Endodermal cell (in vitro differentiated cells): ENCODE results near the gene SGTB. TPM values are rescaled to one million over a fixed set of nuclear protein-coding genes. Genes with fewer than 3 reads are reported as not detected.
A peak's percentile ranks its signal among the peaks of the same experiment; 100 is the strongest.

Experiments
- DNase-seq: peaks from one replicate; pipeline ENCODE4 v3.0.0-alpha.2; 2017
- H3K27ac ChIP-seq: 2 replicates; pipeline ENCODE4 v1.5.1; 2013; ENCODE audit warnings: mild to moderate bottlenecking, low read depth, low read length, moderate library complexity
- H3K27me3 ChIP-seq: 2 replicates; pipeline ENCODE4 v1.6.1; 2013; ENCODE audit warnings: mild to moderate bottlenecking, low read length, moderate library complexity; ENCODE audit not compliant: insufficient read depth, control insufficient read depth, poor library complexity, severe bottlenecking
- H3K36me3 ChIP-seq: 2 replicates; pipeline ENCODE4 v1.7.0; 2013; ENCODE audit warnings: mild to moderate bottlenecking, low read length, moderate library complexity; ENCODE audit not compliant: control insufficient read depth, insufficient read depth
- H3K4me1 ChIP-seq: one replicate; pipeline ENCODE4 v1.7.0; 2013; ENCODE audit warnings: low read length; ENCODE audit not compliant: control insufficient read depth, insufficient read depth
- H3K4me3 ChIP-seq: 2 replicates; pipeline ENCODE4 v1.5.1; 2013; ENCODE audit warnings: mild to moderate bottlenecking, low read length, moderate library complexity
- H3K9ac ChIP-seq: 2 replicates; pipeline ENCODE4 v1.6.1; 2013; ENCODE audit warnings: mild to moderate bottlenecking, low read length, moderate library complexity; ENCODE audit not compliant: poor library complexity, severe bottlenecking; ENCODE audit errors: extremely low read depth
- H3K9me3 ChIP-seq: 2 replicates; pipeline ENCODE4 v1.6.1; 2013; ENCODE audit warnings: mild to moderate bottlenecking, low read length, moderate library complexity; ENCODE audit not compliant: control insufficient read depth
- H3K27ac Mint-ChIP-seq: 2 replicates; pipeline ENCODE4 v1.8.0; 2020; ENCODE audit warnings: mixed read lengths
- H3K27me3 Mint-ChIP-seq: 2 replicates; pipeline ENCODE4 v1.8.0; 2021; ENCODE audit warnings: mild to moderate bottlenecking, mixed read lengths; ENCODE audit not compliant: insufficient read depth
- H3K36me3 Mint-ChIP-seq: 2 replicates; pipeline ENCODE4 v1.8.0; 2020; ENCODE audit warnings: low read depth, mixed read lengths
- H3K4me1 Mint-ChIP-seq: 2 replicates; pipeline ENCODE4 v1.8.0; 2020; ENCODE audit warnings: mixed read lengths
- H3K4me3 Mint-ChIP-seq: 2 replicates; pipeline ENCODE4 v1.8.0; 2020; ENCODE audit warnings: mild to moderate bottlenecking, moderate library complexity, mixed read lengths
- H3K9me3 Mint-ChIP-seq: 2 replicates; pipeline ENCODE4 v1.8.0; 2020; ENCODE audit warnings: mild to moderate bottlenecking, mixed read lengths
- CTCF ChIP-seq: fragments of 200-600 bp; sonication (generic); conservative IDR thresholded peaks from 2 replicates; pipeline ENCODE4 v1.5.0; 2021; ENCODE audit warnings: antibody characterized with exemption, mild to moderate bottlenecking
- WGBS, 2 experiments: methylation state at CpG; one replicate each; pipeline versions ENCODE4 v1.1.5 to v1.1.7; 2013; ENCODE audit warnings: missing lambda C conversion rate in 2 of 2, mixed read lengths in 1 of 2; ENCODE audit not compliant: insufficient coverage in 1 of 2, insufficient read length in 1 of 2; 5-methylcytosine and 5-hydroxymethylcytosine counted together
- total RNA-seq, 2 donors: library from RNA; stranded (reverse); fragmentation: NEBNext Ultra II Directional in 1 of 2; extraction: Animal tissue kit (Norgen Biotek cat#: 25700) in 1 of 2; gene quantifications; 2 replicates in 1 of 2; 3 replicates in 1 of 2; pipeline ENCODE4 v1.2.1, GENCODE V29; 2021

Gene SGTB
- total RNA-seq, 2 donors from 2014 or later, result 14.6 to 17.9 TPM

- no peaks in the 10 kb centered on the region for H3K27me3 Mint-ChIP-seq
- Histone ChIP-seq H3K9me3 (no peaks in the 10 kb centered on the region), H3K36me3 (peaks cover 47% of the 10 kb centered on the region), H3K27me3 (no peaks in the 10 kb centered on the region), H3K4me3 (no peak overlapping the region), H3K27ac (no peak overlapping the region), H3K9ac (no peak overlapping the region), H3K4me1 (peaks cover 4% of the 10 kb centered on the region)
- WGBS, 2 experiments, result 83% methylated on average over 2 to 7 of the region's 7 CpGs
- H3K9me3 Mint-ChIP-seq, result no peaks in the 10 kb centered on the region
- no peak for TF ChIP-seq CTCF
- H3K36me3 Mint-ChIP-seq, result peaks cover 9% of the 10 kb centered on the region
- H3K27ac Mint-ChIP-seq, result no peak overlapping the region
- H3K4me1 Mint-ChIP-seq, result no peaks in the 10 kb centered on the region
- no peak overlapping the region for H3K4me3 Mint-ChIP-seq
- DNase-seq, result no peak
Measured at GRCh38 chr5:65668696-65669095, 53.2 kb downstream of the SGTB start.

GRCh38 chr5:65663804-65664521 lies 57.9 kb downstream of the SGTB start:
- Histone ChIP-seq H3K9me3 (no peaks in the 10 kb centered on the region), H3K36me3 (peaks cover 34% of the 10 kb centered on the region), H3K27ac (no peak overlapping the region), H3K4me3 (no peak overlapping the region), H3K4me1 (no peaks in the 10 kb centered on the region), H3K27me3 (no peaks in the 10 kb centered on the region), H3K9ac (no peak overlapping the region)
- Mint-ChIP-seq H3K27me3 (no peaks in the 10 kb centered on the region), H3K9me3 (no peaks in the 10 kb centered on the region), H3K4me1 (no peaks in the 10 kb centered on the region), H3K27ac (no peak overlapping the region), H3K36me3 (peaks cover 5% of the 10 kb centered on the region), H3K4me3 (no peak overlapping the region)
- 83 to 100% methylated on average over 1 of the region's 1 CpG for WGBS, 2 experiments
- peak; percentile 69 for TF ChIP-seq CTCF
- peak; percentile 55 for DNase-seq

GRCh38 chr5:65654713-65655112 lies 67.2 kb downstream of the SGTB start:
- no peak overlapping the region for H3K27ac ChIP-seq
- TF ChIP-seq CTCF, result no peak
- WGBS, 2 experiments, result 98% methylated on average over 2 of the region's 2 CpGs; no CpG with 5 or more reads in 1 of the 2 experiments
- Mint-ChIP-seq H3K9me3 (no peaks in the 10 kb centered on the region), H3K27me3 (no peaks in the 10 kb centered on the region), H3K4me1 (no peaks in the 10 kb centered on the region), H3K27ac (no peak overlapping the region), H3K4me3 (no peak overlapping the region), H3K36me3 (peaks cover 12% of the 10 kb centered on the region)
- H3K27me3 ChIP-seq, result no peaks in the 10 kb centered on the region
- no peak overlapping the region for H3K9ac ChIP-seq
- DNase-seq, result no peak
- H3K9me3 ChIP-seq, result no peaks in the 10 kb centered on the region
- no peak overlapping the region for H3K4me3 ChIP-seq
- H3K36me3 ChIP-seq, result peaks cover 19% of the 10 kb centered on the region
- no peaks in the 10 kb centered on the region for H3K4me1 ChIP-seq
